GM23338 (cell line): ENCODE measurements around the gene IL26. TPM values are rescaled to one million over a fixed set of nuclear protein-coding genes. Genes with fewer than 3 reads are reported as not detected.

Source experiments
- ATAC-seq: fragments of 200-7000 bp; cut with Tn5 transposase; 3 replicates; pipeline ENCODE4 v1.9.1; 2020
- DNase-seq: peaks from one replicate; pipeline ENCODE4 v3.0.0-alpha.2; 2015; ENCODE audit warnings: low spot score
- H2AFZ ChIP-seq: fragments of 200-600 bp; sonication (generic); 2 replicates; pipeline ENCODE4 v1.8.0; 2016; ENCODE audit warnings: antibody characterized with exemption, mild to moderate bottlenecking, moderate library complexity
- H3F3A ChIP-seq: fragments of 200-600 bp; sonication (generic); replicated peaks from 2 replicates; pipeline ENCODE4 v1.8.0; 2017; ENCODE audit warnings: antibody characterized with exemption, mixed run types, low read depth
- H3K27ac ChIP-seq: fragments of 200-600 bp; sonication (generic); 2 replicates; pipeline ENCODE4 v1.6.1; 2016; ENCODE audit warnings: low read depth
- H3K27me3 ChIP-seq: fragments of 200-600 bp; sonication (generic); 2 replicates; pipeline ENCODE4 v1.8.0; 2016; ENCODE audit warnings: mild to moderate bottlenecking, mixed run types, moderate library complexity; ENCODE audit not compliant: insufficient read depth
- H3K36me3 ChIP-seq: fragments of 200-600 bp; sonication (generic); 2 replicates; pipeline ENCODE4 v1.8.0; 2016; ENCODE audit warnings: mild to moderate bottlenecking; ENCODE audit not compliant: insufficient read depth
- H3K4me1 ChIP-seq: fragments of 200-600 bp; sonication (generic); 2 replicates; pipeline ENCODE4 v1.8.0; 2016; ENCODE audit warnings: mild to moderate bottlenecking, moderate library complexity; ENCODE audit not compliant: insufficient read depth
- H3K4me2 ChIP-seq: fragments of 200-600 bp; sonication (generic); 2 replicates; pipeline ENCODE4 v1.7.1; 2017; ENCODE audit warnings: mixed run types
- H3K4me3 ChIP-seq: fragments of 200-600 bp; sonication (generic); 2 replicates; pipeline ENCODE4 v1.6.1; 2016; ENCODE audit warnings: mixed run types
- H3K79me2 ChIP-seq: fragments of 200-600 bp; sonication (generic); replicated peaks from 2 replicates; pipeline ENCODE4 v1.8.0; 2017; ENCODE audit warnings: mild to moderate bottlenecking; ENCODE audit not compliant: insufficient read depth
- H3K9me2 ChIP-seq: fragments of 200-600 bp; sonication (generic); 2 replicates; pipeline ENCODE4 v1.8.0; 2017; ENCODE audit not compliant: insufficient read depth
- H4K20me1 ChIP-seq: fragments of 200-600 bp; sonication (generic); replicated peaks from 2 replicates; pipeline ENCODE4 v1.8.0; 2017; ENCODE audit warnings: mild to moderate bottlenecking; ENCODE audit not compliant: insufficient read depth
- H3K27ac Mint-ChIP-seq: 2 replicates; pipeline ENCODE4 v1.8.0; 2020; ENCODE audit warnings: inconsistent platforms, mild to moderate bottlenecking, moderate library complexity, mixed read lengths
- H3K27me3 Mint-ChIP-seq: 3 replicates; pipeline ENCODE4 v1.8.0; 2022; ENCODE audit warnings: low read depth, mild to moderate bottlenecking, moderate library complexity, mixed read lengths, inconsistent platforms; ENCODE audit not compliant: insufficient read depth, poor library complexity
- H3K36me3 Mint-ChIP-seq: 3 replicates; pipeline ENCODE4 v1.8.0; 2021; ENCODE audit warnings: low read depth, mild to moderate bottlenecking, inconsistent platforms, moderate library complexity, mixed read lengths
- H3K4me1 Mint-ChIP-seq: 3 replicates; pipeline ENCODE4 v1.8.0; 2020; ENCODE audit warnings: mild to moderate bottlenecking, inconsistent platforms, mixed read lengths
- H3K4me3 Mint-ChIP-seq: 3 replicates; pipeline ENCODE4 v1.8.0; 2021; ENCODE audit warnings: moderate library complexity, mild to moderate bottlenecking, inconsistent platforms, mixed read lengths
- H3K9me3 Mint-ChIP-seq: 3 replicates; pipeline ENCODE4 v1.8.0; 2020; ENCODE audit warnings: moderate library complexity, mild to moderate bottlenecking, inconsistent platforms, mixed read lengths
- ETS1 ChIP-seq: IDR thresholded peaks from 2 replicates; pipeline ENCODE4 v1.6.1; 2016; ENCODE audit warnings: antibody characterized with exemption
- EZH2 ChIP-seq: fragments of 200-600 bp; sonication (generic); IDR thresholded peaks from one replicate; pipeline ENCODE4 v1.8.0; 2017; ENCODE audit warnings: antibody characterized with exemption, mild to moderate bottlenecking, low read depth; ENCODE audit not compliant: unreplicated experiment
- JUNB ChIP-seq: IDR thresholded peaks from one replicate; pipeline ENCODE4 v1.6.1; 2016; ENCODE audit warnings: antibody characterized with exemption; ENCODE audit not compliant: unreplicated experiment
- REST ChIP-seq: IDR thresholded peaks from one replicate; pipeline ENCODE4 v1.6.1; 2018; ENCODE audit warnings: antibody characterized with exemption; ENCODE audit not compliant: unreplicated experiment
- STAT1 ChIP-seq: IDR thresholded peaks from one replicate; pipeline ENCODE4 v1.6.1; 2016; ENCODE audit warnings: antibody characterized with exemption; ENCODE audit not compliant: unreplicated experiment
- ZNF114 ChIP-seq: fragments of 250-450 bp; sonication (Bioruptor Pico); IDR thresholded peaks from 2 replicates; pipeline ENCODE4 v1.5.0; 2020; ENCODE audit warnings: mild to moderate bottlenecking, moderate library complexity
- ZNF331 ChIP-seq: fragments of 250-450 bp; sonication (Bioruptor Pico); IDR thresholded peaks from 2 replicates; pipeline ENCODE4 v1.5.0; 2020; ENCODE audit warnings: low read depth, mild to moderate bottlenecking, moderate library complexity
- ZNF462 ChIP-seq: fragments of 250-450 bp; sonication (Bioruptor Pico); IDR thresholded peaks from 2 replicates; pipeline ENCODE4 v1.5.0; 2020; ENCODE audit warnings: mild to moderate bottlenecking, moderate library complexity
- polyA plus RNA-seq: library from polyadenylated mRNA; unstranded; fragments of >200 nt; fragmentation: Nextera tagmentation; extraction: Ambion mirVana; gene quantifications from 2 replicates; pipeline ENCODE4 v1.2.1, GENCODE V29; 2016
- total RNA-seq: library from RNA; depleted of rRNA; stranded (reverse); fragments of >200 nt; shearing (Covaris generic); gene quantifications from 2 replicates; pipeline ENCODE4 v1.2.3, GENCODE V29; 2014

Gene IL26
- total and polyA plus RNA-seq, 2 experiments from 2014 or later, result not detected

GRCh38 chr12:68271346-68271745, 45.7 kb upstream of the IL26 start:
- Histone ChIP-seq H3K4me1 (no peaks in the 10 kb centered on the region), H3K4me3 (no peak overlapping the region), H3K27ac (no peak overlapping the region), H3K9me2 (peaks cover 6% of the 10 kb centered on the region; the same call in 1 of the 2 replicates), H3K4me2 (no peak overlapping the region), H3K79me2 (no peaks in the 10 kb centered on the region), H4K20me1 (no peaks in the 10 kb centered on the region), H2AFZ (no peak overlapping the region; the same call in 1 of the 2 replicates), H3K27me3 (no peaks in the 10 kb centered on the region), H3F3A (no peaks in the 10 kb centered on the region), H3K36me3 (no peaks in the 10 kb centered on the region)
- no peak overlapping the region for H3K4me3 Mint-ChIP-seq
- H3K27me3 Mint-ChIP-seq, result no peaks in the 10 kb centered on the region
- H3K36me3 Mint-ChIP-seq, result no peaks in the 10 kb centered on the region
- no peaks in the 10 kb centered on the region for H3K9me3 Mint-ChIP-seq
- no peak for DNase-seq
- no peak for TF ChIP-seq REST
- TF ChIP-seq JUNB, result no peak
- no peak overlapping the region for H3K27ac Mint-ChIP-seq
- H3K4me1 Mint-ChIP-seq, result no peaks in the 10 kb centered on the region
- ATAC-seq, result no peak

- H3K79me2 ChIP-seq, result no peaks in the 10 kb centered on the region
- no peaks in the 10 kb centered on the region for H3K27me3 ChIP-seq
- ATAC-seq, result no peak
- Mint-ChIP-seq H3K4me1 (no peaks in the 10 kb centered on the region), H3K4me3 (no peak overlapping the region), H3K36me3 (no peaks in the 10 kb centered on the region), H3K27me3 (no peaks in the 10 kb centered on the region), H3K27ac (no peak overlapping the region), H3K9me3 (no peaks in the 10 kb centered on the region)
- no peak overlapping the region for H3K4me2 ChIP-seq
- H3K4me3 ChIP-seq, result no peak overlapping the region
- H3K4me1 ChIP-seq, result no peaks in the 10 kb centered on the region
- no peaks in the 10 kb centered on the region for H4K20me1 ChIP-seq
- H3K36me3 ChIP-seq, result no peaks in the 10 kb centered on the region
- no peak for DNase-seq
- H2AFZ ChIP-seq, result no peak overlapping the region
- no peak overlapping the region for H3K27ac ChIP-seq
- H3K9me2 ChIP-seq, result peaks cover 6% of the 10 kb centered on the region
- no peaks in the 10 kb centered on the region for H3F3A ChIP-seq
- TF ChIP-seq STAT1, result no peak
- no peak for TF ChIP-seq EZH2
- TF ChIP-seq ZNF114, result no peak
- TF ChIP-seq ZNF462 (CRISPR knock-in tag), result no peak
- no peak for TF ChIP-seq ZNF331
- TF ChIP-seq ETS1, result no peak
Measured at GRCh38 chr12:68270358-68270757, 44.7 kb upstream of the IL26 start.
